ENCODE data around the gene LSM12.

LSM12 gene

GRCh38 chr17:43984521-43984920 lies 82.0 kb downstream of the LSM12 start:
- DNase-seq: no peak

All from fibroblast of skin of abdomen (primary cell).